ENCODE measurements around the gene GSTCD. TPM values are rescaled to one million over a fixed set of nuclear protein-coding genes. Genes with fewer than 3 reads are reported as not detected.

The GSTCD gene
- total and polyA plus RNA-seq, 4 donors, result 1.5 to 17.9 (median 8.4) TPM

- Histone ChIP-seq H3K9ac (ENCODE audit: insufficient read depth in 1 of 2, low read length in 2 of 2) (peak overlapping the region in 1 of 2 donors; percentile 70), H3K27ac (ENCODE audit: low read depth in 1 of 2, low read length in 1 of 2) (peak overlapping the region in 1 of 2 donors; percentile 95)
Observed at GRCh38 chr4:105896461-105896942, 187.9 kb downstream of the GSTCD start.

More at GRCh38 chr4:105896461-105896942, 187.9 kb downstream of the GSTCD start:
- peak overlapping the region; percentile 76 for H3K4me3 ChIP-seq
- H3K4me1 ChIP-seq (ENCODE audit: control insufficient read depth in 5 of 5, insufficient read depth in 5 of 5, low read length in 5 of 5), result peaks cover 0 to 10% (median 4%) of the 10 kb centered on the region in 5 donors
- ATAC-seq (ENCODE audit: insufficient read depth, low FRiP score) (no peak), DNase-seq (peak in 1 of 3 donors; percentile 13)
- H3K36me3 ChIP-seq (ENCODE audit: control insufficient read depth in 4 of 4, insufficient read depth in 4 of 4, low read length in 4 of 4), result peaks cover 0 to 3% (median 0%) of the 10 kb centered on the region in 4 donors
- no peaks in the 10 kb centered on the region for H3K9me3 ChIP-seq (ENCODE audit: control insufficient read depth in 4 of 4, insufficient read depth in 3 of 4, low read length in 3 of 4)
- peaks cover 0 to 19% (median 2%) of the 10 kb centered on the region in 3 donors for H3K27me3 ChIP-seq (ENCODE audit: control insufficient read depth in 3 of 3, insufficient read depth in 3 of 3, low read length in 2 of 3)
- no peak for TF ChIP-seq CTCF (IDR thresholded peaks at IDR 0.05; ENCODE audit: control extremely low read depth, extremely low read depth)
- WGBS, 2 donors, result 4% methylated on average over 22 of the region's 22 CpGs

Other genes with a start within 250 kb of the GSTCD start
- 100 to 1,000 TPM in 1 of 2 donors, 10 to 100 TPM in 1; 80.1 to 114 TPM for gene PPA2, start 234.7 kb upstream of the GSTCD start, total RNA-seq
- 10 to 100 TPM; 70.0 to 74.1 TPM for gene PPA2, start 234.7 kb upstream of the GSTCD start, polyA plus RNA-seq
- gene ARHGEF38, start 156.2 kb upstream of the GSTCD start, total RNA-seq, result 10 to 100 TPM; 22.8 to 55.0 TPM
- 1 to 10 TPM; 2.0 to 6.7 TPM for gene ARHGEF38, start 156.2 kb upstream of the GSTCD start, polyA plus RNA-seq
- 10 to 100 TPM; 15.0 to 24.1 TPM for gene INTS12, start 95 bp upstream of the GSTCD start, total RNA-seq
- gene INTS12, start 95 bp upstream of the GSTCD start, polyA plus RNA-seq, result 10 to 100 TPM; 16.0 to 18.4 TPM
- gene NPNT, start 186.7 kb downstream of the GSTCD start, total RNA-seq, result 100 to 1,000 TPM; 160 TPM
- 100 to 1,000 TPM in 1 of 2 donors, 10 to 100 TPM in 1; 41.0 to 140 TPM for gene NPNT, start 186.7 kb downstream of the GSTCD start, polyA plus RNA-seq

All from lung (tissue), 12 donors.